Activated T-cell treated with anti-CD3 and anti-CD28 coated beads for 4 hours (primary cell): ENCODE data around the gene INO80E.

Experiments used
- DNase-seq: peaks from one replicate; pipeline ENCODE4 v3.0.0-alpha.2; 2020

INO80E gene

GRCh38 chr16:29977063-29977825 lies 18.8 kb upstream of the INO80E start:
- DNase-seq = no peak

DNA sequence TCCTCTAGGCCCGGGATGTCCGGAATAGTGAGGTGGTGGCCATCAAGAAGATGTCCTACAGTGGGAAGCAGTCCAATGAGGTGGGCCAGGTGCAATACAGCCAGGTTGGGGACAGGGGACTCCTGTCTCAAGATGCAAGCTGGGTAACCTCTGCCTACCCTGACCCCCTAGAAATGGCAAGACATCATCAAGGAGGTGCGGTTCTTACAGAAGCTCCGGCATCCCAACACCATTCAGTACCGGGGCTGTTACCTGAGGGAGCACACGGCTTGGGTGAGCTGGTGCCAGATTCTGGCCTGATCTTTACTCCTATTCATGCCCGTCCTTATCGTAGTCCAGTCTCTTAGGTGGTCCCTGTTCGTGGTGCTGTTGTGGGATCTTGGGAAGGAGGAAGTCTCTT lies 18.0 kb upstream of the INO80E start:
- DNase-seq = no peak

GRCh38 chr16:29978564-29979270 lies 17.3 kb upstream of the INO80E start:
- no peak for DNase-seq

GRCh38 chr16:29982560-29983419 lies 13.3 kb upstream of the INO80E start:
- DNase-seq = no peak

GRCh38 chr16:29983420-29984136 lies 12.5 kb upstream of the INO80E start:
- no peak for DNase-seq

- no peak for DNase-seq
Measured at GRCh38 chr16:29984137-29984763, 11.8 kb upstream of the INO80E start.

DNA sequence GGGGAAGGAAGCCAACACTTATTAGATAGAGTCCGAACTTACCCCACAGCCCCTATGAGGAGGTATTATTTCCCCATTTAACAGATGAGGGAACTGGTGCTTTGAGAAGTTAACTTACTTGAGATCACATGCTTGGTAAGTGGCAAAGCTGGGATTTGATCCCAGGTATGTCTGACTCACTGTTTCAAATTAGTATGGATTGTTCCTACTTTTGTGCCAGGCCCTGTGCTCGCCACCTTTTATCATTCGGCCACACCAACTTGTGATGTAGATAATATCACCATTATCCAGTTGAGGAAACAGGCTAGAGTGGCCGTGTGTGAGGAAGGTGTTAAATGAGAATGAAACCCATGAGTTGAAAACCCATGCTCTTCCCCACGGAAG lies 11.3 kb upstream of the INO80E start:
- no peak for DNase-seq

GRCh38 chr16:29985271-29985811 lies 10.7 kb upstream of the INO80E start:
- DNase-seq = no peak

GRCh38 chr16:29986231-29986630 lies 9.8 kb upstream of the INO80E start:
- no peak for DNase-seq

DNA sequence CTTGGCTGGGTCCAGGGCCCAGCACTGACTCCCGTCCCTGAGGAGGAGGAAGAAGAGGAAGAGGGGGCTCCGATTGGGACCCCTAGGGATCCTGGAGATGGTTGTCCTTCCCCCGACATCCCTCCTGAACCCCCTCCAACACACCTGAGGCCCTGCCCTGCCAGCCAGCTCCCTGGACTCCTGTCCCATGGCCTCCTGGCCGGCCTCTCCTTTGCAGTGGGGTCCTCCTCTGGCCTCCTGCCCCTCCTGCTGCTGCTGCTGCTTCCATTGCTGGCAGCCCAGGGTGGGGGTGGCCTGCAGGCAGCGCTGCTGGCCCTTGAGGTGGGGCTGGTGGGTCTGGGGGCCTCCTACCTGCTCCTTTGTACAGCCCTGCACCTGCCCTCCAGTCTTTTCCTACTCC lies 9.1 kb upstream of the INO80E start:
- DNase-seq = no peak

GRCh38 chr16:29987371-29988085 lies 8.5 kb upstream of the INO80E start:
- DNase-seq = no peak

DNA sequence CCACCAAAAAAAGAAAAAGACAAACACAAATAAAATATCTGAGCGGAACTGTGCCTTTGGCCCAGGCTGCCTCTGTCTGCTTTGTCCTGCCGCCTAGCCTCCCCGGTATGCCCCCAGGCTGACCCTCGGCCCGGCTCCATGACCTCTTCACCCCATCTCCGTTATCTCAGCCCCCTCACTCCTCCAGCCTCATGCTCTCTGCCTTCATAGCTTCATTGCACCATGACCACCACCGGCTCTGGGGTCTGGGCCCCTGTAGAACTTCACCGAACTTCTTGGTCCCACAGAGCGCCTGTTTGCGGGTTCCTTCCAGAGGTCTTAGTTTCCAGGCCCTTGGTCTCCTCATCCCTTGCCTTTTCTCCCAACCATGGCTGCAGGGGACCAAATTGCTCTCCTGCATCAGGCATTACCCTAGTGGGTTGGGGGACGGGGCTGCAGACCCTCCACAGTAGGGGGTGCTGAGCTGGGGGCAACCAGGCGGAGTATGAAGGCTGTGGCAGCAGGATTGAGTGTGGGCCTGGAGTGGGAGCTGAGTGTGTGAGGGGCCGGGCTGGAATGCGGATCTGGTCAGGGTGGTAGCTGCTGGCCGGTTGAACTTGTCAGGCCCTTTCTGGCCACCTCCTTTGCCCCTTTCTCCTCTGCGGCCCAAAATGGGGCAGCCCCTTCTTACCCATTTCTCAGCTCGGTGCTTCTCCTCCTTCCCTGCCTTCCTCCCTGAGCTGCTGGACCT lies 7.5 kb upstream of the INO80E start:
- DNase-seq = no peak

DNA sequence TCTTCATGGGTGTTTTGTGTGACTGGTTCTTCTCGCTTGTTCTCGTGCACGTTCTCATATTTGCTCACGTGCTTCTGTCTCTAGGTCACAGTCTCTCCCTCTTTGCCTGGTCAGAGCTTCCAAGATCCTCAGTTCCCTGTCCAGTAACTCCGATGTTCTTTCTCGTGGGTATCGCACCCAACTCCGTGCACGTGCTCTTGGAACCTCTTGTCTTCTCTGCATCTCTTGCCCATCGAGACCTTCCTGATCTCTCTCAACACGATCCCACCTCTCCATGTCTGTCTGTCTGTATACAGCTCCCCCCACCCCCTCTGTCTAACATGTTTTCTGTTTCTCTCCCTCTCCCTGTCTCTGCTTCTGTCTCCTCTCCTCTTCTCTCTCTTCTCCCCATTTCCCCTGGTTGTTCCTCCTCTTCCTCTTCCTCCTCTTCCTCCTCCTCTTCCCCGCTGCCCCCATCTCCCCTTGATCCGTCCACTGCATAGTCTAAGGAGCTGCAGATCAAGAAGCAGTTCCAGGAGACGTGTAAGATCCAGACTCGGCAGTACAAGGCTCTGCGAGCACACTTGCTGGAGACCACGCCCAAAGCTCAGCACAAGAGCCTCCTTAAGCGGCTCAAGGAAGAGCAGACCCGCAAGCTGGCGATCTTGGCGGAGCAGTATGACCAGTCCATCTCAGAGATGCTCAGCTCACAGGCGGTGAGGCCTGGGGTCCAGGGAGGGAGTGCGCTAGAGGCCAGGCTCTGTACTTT lies 6.8 kb upstream of the INO80E start:
- DNase-seq = no peak

DNA sequence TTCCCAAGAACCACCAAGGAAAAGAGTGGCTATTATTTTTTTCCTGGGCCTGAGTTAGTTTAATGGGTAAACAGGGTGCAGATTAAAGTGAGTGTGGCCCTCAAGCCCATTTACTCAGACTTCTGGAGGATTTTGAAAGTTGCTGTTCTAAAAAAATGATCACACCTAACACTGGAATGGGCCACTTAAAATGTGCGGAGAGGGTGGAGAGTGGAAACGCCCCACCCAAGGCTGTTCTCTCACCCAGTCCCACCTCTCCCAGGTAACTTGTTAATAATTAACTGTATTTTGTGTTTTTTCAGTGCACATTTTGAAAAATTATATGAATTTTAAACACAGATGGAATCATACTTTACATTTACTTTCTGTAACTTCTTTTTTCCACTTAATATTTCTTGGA lies 6.0 kb upstream of the INO80E start:
- no peak for DNase-seq

DNA sequence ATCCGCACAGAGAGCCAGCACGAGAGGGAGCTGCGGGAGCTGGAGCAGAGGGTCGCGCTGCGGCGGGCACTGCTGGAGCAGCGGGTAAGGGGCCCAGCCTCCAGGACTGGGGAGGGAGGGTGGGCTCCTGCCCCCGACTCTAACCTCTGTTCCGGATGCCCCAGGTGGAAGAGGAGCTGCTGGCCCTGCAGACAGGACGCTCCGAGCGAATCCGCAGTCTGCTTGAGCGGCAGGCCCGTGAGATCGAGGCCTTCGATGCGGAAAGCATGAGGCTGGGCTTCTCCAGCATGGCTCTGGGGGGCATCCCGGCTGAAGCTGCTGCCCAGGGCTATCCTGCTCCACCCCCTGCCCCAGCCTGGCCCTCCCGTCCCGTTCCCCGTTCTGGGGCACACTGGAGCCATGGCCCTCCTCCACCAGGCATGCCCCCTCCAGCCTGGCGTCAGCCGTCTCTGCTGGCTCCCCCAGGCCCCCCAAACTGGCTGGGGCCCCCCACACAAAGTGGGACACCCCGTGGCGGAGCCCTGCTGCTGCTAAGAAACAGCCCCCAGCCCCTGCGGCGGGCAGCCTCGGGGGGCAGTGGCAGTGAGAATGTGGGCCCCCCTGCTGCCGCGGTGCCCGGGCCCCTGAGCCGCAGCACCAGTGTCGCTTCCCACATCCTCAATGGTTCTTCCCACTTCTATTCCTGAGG lies 5.0 kb upstream of the INO80E start:
- DNase-seq = no peak

GRCh38 chr16:29991571-29991904 lies 4.5 kb upstream of the INO80E start:
- no peak for DNase-seq

- no peak for DNase-seq
Measured at GRCh38 chr16:29992344-29992967, 3.6 kb upstream of the INO80E start.

GRCh38 chr16:29993191-29993902 lies 2.7 kb upstream of the INO80E start:
- DNase-seq = no peak
